Measurements from ENCODE around the gene RGS7.
"Not testable (repeated sequence)": the region's sequence is repeated elsewhere in the genome, so short reads cannot be mapped to it uniquely, and the experiment has no call there.

- TF ChIP-seq, protein P1, sequence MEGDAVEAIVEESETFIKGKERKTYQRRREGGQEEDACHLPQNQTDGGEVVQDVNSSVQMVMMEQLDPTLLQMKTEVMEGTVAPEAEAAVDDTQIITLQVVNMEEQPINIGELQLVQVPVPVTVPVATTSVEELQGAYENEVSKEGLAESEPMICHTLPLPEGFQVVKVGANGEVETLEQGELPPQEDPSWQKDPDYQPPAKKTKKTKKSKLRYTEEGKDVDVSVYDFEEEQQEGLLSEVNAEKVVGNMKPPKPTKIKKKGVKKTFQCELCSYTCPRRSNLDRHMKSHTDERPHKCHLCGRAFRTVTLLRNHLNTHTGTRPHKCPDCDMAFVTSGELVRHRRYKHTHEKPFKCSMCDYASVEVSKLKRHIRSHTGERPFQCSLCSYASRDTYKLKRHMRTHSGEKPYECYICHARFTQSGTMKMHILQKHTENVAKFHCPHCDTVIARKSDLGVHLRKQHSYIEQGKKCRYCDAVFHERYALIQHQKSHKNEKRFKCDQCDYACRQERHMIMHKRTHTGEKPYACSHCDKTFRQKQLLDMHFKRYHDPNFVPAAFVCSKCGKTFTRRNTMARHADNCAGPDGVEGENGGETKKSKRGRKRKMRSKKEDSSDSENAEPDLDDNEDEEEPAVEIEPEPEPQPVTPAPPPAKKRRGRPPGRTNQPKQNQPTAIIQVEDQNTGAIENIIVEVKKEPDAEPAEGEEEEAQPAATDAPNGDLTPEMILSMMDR (IDR thresholded peaks at IDR 0.05 in 4 of 5, conservative IDR thresholded peaks at IDR 0.05 in 1 of 5): not testable (repeated sequence)
- not testable (repeated sequence) for TF ChIP-seq POLR2A (IDR thresholded peaks at IDR 0.05)
These were observed 593.9 kb downstream of the RGS7 start for GRCh38 chr1:240763095-240763494.
